Measurements from ENCODE around the gene THBS3. TPM values are rescaled to one million over a fixed set of nuclear protein-coding genes. Genes with fewer than 3 reads are reported as not detected.
"Not testable (repeated sequence)": the region's sequence is repeated elsewhere in the genome, so short reads cannot be mapped to it uniquely, and the experiment has no call there.

The THBS3 gene
- total and polyA plus RNA-seq, 10 donors = 10.2 to 31.2 (median 20.8) TPM

GRCh38 chr1:155168105-155168445 is 39.6 kb downstream of the THBS3 start:
- Histone ChIP-seq H3K4me3 (peak overlapping the region in 2 of 8 donors; percentile 15 to 51), H3K27ac (peak overlapping the region in 3 of 8 donors; percentile 69 to 78 (median 71)), H3K4me1 (peaks cover 21 to 47% (median 36%) of the 10 kb centered on the region in 6 donors), H3K36me3 (peaks cover 0 to 31% (median 17%) of the 10 kb centered on the region in 6 donors)
- WGBS, 5 donors = 41 to 49% (median 41%) methylated on average over 4 of the region's 4 CpGs
- H3K9me3 ChIP-seq; H3K27me3 ChIP-seq (replicated peaks in 1 of 7): not testable (repeated sequence)
- peak in 3 of 11 experiments; percentile 12 to 50 (median 34) for TF ChIP-seq CTCF (IDR thresholded peaks at IDR 0.05 in 8 of 11, conservative IDR thresholded peaks at IDR 0.05 in 3 of 11)
- intact Hi-C loops (cut with DNase I; ENCODE audit: low total_unique reads) = loop anchor here (2.0 kb wide), 1 partner anchor 77 kb away; no protein-coding TSS in a partner anchor
- peak; percentile 11 for DNase-seq

- WGBS, 5 donors = 4 to 7% (median 5%) methylated on average over 25 to 28 of the region's 28 CpGs
- DNase-seq = peak; percentile 96
- H3K27ac ChIP-seq = peak overlapping the region; percentile 11 to 84 (median 70)
- intact Hi-C loops (cut with DNase I; ENCODE audit: low total_unique reads) = loop anchor here (2.0 kb wide), 1 partner anchor 77 kb away; no protein-coding TSS in a partner anchor
- H3K27me3 ChIP-seq (replicated peaks in 1 of 7) = no peaks in the 10 kb centered on the region
- peaks cover 0 to 31% (median 17%) of the 10 kb centered on the region in 6 donors for H3K36me3 ChIP-seq
- H3K9me3 ChIP-seq = peaks cover 0 to 8% (median 0%) of the 10 kb centered on the region in 8 donors
- peaks cover 20 to 42% (median 33%) of the 10 kb centered on the region in 6 donors for H3K4me1 ChIP-seq
- TF ChIP-seq POLR2A (IDR thresholded peaks at IDR 0.05) = no peak
- TF ChIP-seq CTCF (IDR thresholded peaks at IDR 0.05 in 8 of 11, conservative IDR thresholded peaks at IDR 0.05 in 3 of 11) = peak; percentile 84 to 94 (median 88)
- peak; percentile 10 to 63 (median 62) for TF ChIP-seq POLR2AphosphoS5 (IDR thresholded peaks at IDR 0.05)
- peak overlapping the region in 2 of 8 donors; percentile 15 to 51 for H3K4me3 ChIP-seq
These were observed 40.3 kb downstream of the THBS3 start for GRCh38 chr1:155167166-155168104.

- Histone ChIP-seq H3K27me3 (replicated peaks in 1 of 7) (no peaks in the 10 kb centered on the region), H3K4me3 (peak overlapping the region in 1 of 8 donors; percentile 51), H3K27ac (peak overlapping the region; percentile 11 to 84 (median 70)), H3K4me1 (peaks cover 14 to 34% (median 25%) of the 10 kb centered on the region in 6 donors), H3K36me3 (peaks cover 0 to 31% (median 17%) of the 10 kb centered on the region in 6 donors), H3K9me3 (peaks cover 0 to 8% (median 0%) of the 10 kb centered on the region in 8 donors)
- peak; percentile 86 for DNase-seq
- 9 to 12% (median 12%) methylated on average over 14 to 27 of the region's 27 CpGs for WGBS, 5 donors
- TF ChIP-seq POLR2AphosphoS5 (IDR thresholded peaks at IDR 0.05) (peak; percentile 66 to 81 (median 78)), POLR2A (IDR thresholded peaks at IDR 0.05) (no peak)
- intact Hi-C loops (cut with DNase I; ENCODE audit: low total_unique reads) = no loop called here
These were observed 41.1 kb downstream of the THBS3 start for GRCh38 chr1:155166471-155167165.

- peaks cover 14 to 30% (median 23%) of the 10 kb centered on the region in 6 donors for H3K4me1 ChIP-seq
- H3K27ac ChIP-seq = peak overlapping the region; percentile 11 to 84 (median 70)
- no peaks in the 10 kb centered on the region for H3K27me3 ChIP-seq (replicated peaks in 1 of 7)
- peaks cover 0 to 26% (median 17%) of the 10 kb centered on the region in 6 donors for H3K36me3 ChIP-seq
- no peak overlapping the region for H3K4me3 ChIP-seq
- H3K9me3 ChIP-seq = peaks cover 0 to 8% (median 0%) of the 10 kb centered on the region in 8 donors
- intact Hi-C loops (cut with DNase I; ENCODE audit: low total_unique reads) = no loop called here
- TF ChIP-seq POLR2A (IDR thresholded peaks at IDR 0.05) = no peak
- no peak for TF ChIP-seq CTCF (IDR thresholded peaks at IDR 0.05 in 8 of 11, conservative IDR thresholded peaks at IDR 0.05 in 3 of 11)
- TF ChIP-seq POLR2AphosphoS5 (IDR thresholded peaks at IDR 0.05) = no peak
- peak; percentile 45 for DNase-seq
- WGBS, 5 donors = 31 to 48% (median 35%) methylated on average over 7 to 8 of the region's 8 CpGs
These were observed 41.6 kb downstream of the THBS3 start for GRCh38 chr1:155166051-155166470.

GRCh38 chr1:155164625-155165024 is 43.1 kb downstream of the THBS3 start:
- Histone ChIP-seq H3K36me3 (peaks cover 0 to 12% (median 9%) of the 10 kb centered on the region in 6 donors), H3K4me1 (peaks cover 14 to 30% (median 23%) of the 10 kb centered on the region in 6 donors)
- H3K27ac ChIP-seq; H3K27me3 ChIP-seq (replicated peaks in 1 of 7); H3K4me3 ChIP-seq; intact Hi-C loops (cut with DNase I; ENCODE audit: low total_unique reads); H3K9me3 ChIP-seq: not testable (repeated sequence)
- DNase-seq = peak; percentile 32
- 90 to 95% (median 93%) methylated on average over 11 of the region's 11 CpGs for WGBS, 5 donors

- H3K4me1 ChIP-seq = peaks cover 14 to 30% (median 23%) of the 10 kb centered on the region in 6 donors
- H3K27ac ChIP-seq; H3K27me3 ChIP-seq (replicated peaks in 1 of 7); H3K36me3 ChIP-seq; H3K9me3 ChIP-seq; H3K4me3 ChIP-seq; intact Hi-C loops (cut with DNase I; ENCODE audit: low total_unique reads); DNase-seq: not testable (repeated sequence)
- WGBS, 5 donors = 93 to 100% (median 94%) methylated on average over 4 of the region's 4 CpGs
These were observed 43.9 kb downstream of the THBS3 start for GRCh38 chr1:155163785-155164184.

GRCh38 chr1:155162631-155163030 is 45.1 kb downstream of the THBS3 start:
- H3K4me1 ChIP-seq = peaks cover 10 to 21% (median 18%) of the 10 kb centered on the region in 6 donors
- H3K4me3 ChIP-seq; H3K27me3 ChIP-seq (replicated peaks in 1 of 7); H3K36me3 ChIP-seq; intact Hi-C loops (cut with DNase I; ENCODE audit: low total_unique reads); H3K27ac ChIP-seq; H3K9me3 ChIP-seq: not testable (repeated sequence)
- 91 to 98% (median 96%) methylated on average over 6 of the region's 6 CpGs for WGBS, 5 donors
- DNase-seq = peak; percentile 41
